SU-DHL-6 (cell line): ENCODE results near the gene MIGA2.

ENCODE experiments used
- H2AFZ ChIP-seq: fragments of 200-600 bp; sonication (generic); 2 replicates; pipeline ENCODE4 v1.6.1; 2014; ENCODE audit warnings: low read depth, mild to moderate bottlenecking, moderate library complexity, mixed read lengths, antibody characterized with exemption, low read length; ENCODE audit not compliant: severe bottlenecking
- H3F3A ChIP-seq: fragments of 200-600 bp; shearing (Covaris generic); 2 replicates; pipeline ENCODE4 v1.6.0; 2016; ENCODE audit warnings: antibody characterized with exemption, mild to moderate bottlenecking; ENCODE audit not compliant: insufficient read depth
- H3K27ac ChIP-seq: fragments of 200-600 bp; sonication (generic); 2 replicates; pipeline ENCODE4 v1.5.1; 2016; ENCODE audit warnings: low read depth, mild to moderate bottlenecking, low read length, moderate library complexity, mixed read lengths
- H3K27me3 ChIP-seq: fragments of 200-600 bp; sonication (generic), shearing (Covaris generic); 2 replicates; pipeline ENCODE4 v1.6.0; 2014; ENCODE audit warnings: mild to moderate bottlenecking, low read length
- H3K36me3 ChIP-seq: fragments of 200-600 bp; sonication (generic); 2 replicates; pipeline ENCODE4 v1.6.1; 2014; ENCODE audit warnings: mild to moderate bottlenecking, low read length, mixed read lengths
- H3K4me2 ChIP-seq: fragments of 300-600, 200-600 bp; shearing (Covaris generic), sonication (generic); 2 replicates; pipeline ENCODE4 v1.6.0; 2014; ENCODE audit warnings: low read length, low read depth, mild to moderate bottlenecking; ENCODE audit not compliant: poor library complexity, severe bottlenecking
- H3K4me3 ChIP-seq: fragments of 200-600 bp; sonication (generic); 2 replicates; pipeline ENCODE4 v1.5.1; 2014; ENCODE audit warnings: antibody characterized with exemption, low read length, mild to moderate bottlenecking, mixed read lengths; ENCODE audit not compliant: insufficient read depth, poor library complexity, severe bottlenecking
- H3K79me2 ChIP-seq: fragments of 200-600 bp; sonication (generic); 2 replicates; pipeline ENCODE4 v1.6.1; 2014; ENCODE audit warnings: mild to moderate bottlenecking, low read length, moderate library complexity; ENCODE audit not compliant: insufficient read depth
- H3K9ac ChIP-seq: fragments of 200-600 bp; sonication (generic); 2 replicates; pipeline ENCODE4 v1.7.0; 2014; ENCODE audit warnings: mild to moderate bottlenecking, low read length
- H3K9me2 ChIP-seq: fragments of 200-600 bp; sonication (generic); replicated peaks from 2 replicates; pipeline ENCODE4 v1.6.1; 2014; ENCODE audit warnings: low read length; ENCODE audit not compliant: insufficient read depth
- H3K9me3 ChIP-seq: fragments of 200-600 bp; sonication (generic); 2 replicates; pipeline ENCODE4 v1.6.1; 2014; ENCODE audit warnings: low read length, mixed read lengths; ENCODE audit not compliant: insufficient read depth
- H4K20me1 ChIP-seq: fragments of 200-600 bp; sonication (generic); 2 replicates; pipeline ENCODE4 v1.6.1; 2014; ENCODE audit warnings: low read depth, mild to moderate bottlenecking, antibody characterized with exemption, low read length, moderate library complexity, mixed read lengths
- EZH2phosphoT487 ChIP-seq: fragments of 200-600 bp; sonication (generic), shearing (Covaris generic); conservative IDR thresholded peaks from 2 replicates; pipeline ENCODE4 v1.6.1; 2018; ENCODE audit warnings: mild to moderate bottlenecking, antibody characterized with exemption, low read length, moderate library complexity, mixed read lengths
- TF ChIP-seq, protein P1 (sequence below): fragments of 200-600 bp; sonication (generic); IDR thresholded peaks from one replicate; pipeline ENCODE4 v1.5.1; 2017; ENCODE audit warnings: antibody characterized with exemption, mild to moderate bottlenecking, low read length, moderate library complexity; ENCODE audit not compliant: insufficient read depth, poor library complexity, severe bottlenecking

MIGA2 gene

DNA sequence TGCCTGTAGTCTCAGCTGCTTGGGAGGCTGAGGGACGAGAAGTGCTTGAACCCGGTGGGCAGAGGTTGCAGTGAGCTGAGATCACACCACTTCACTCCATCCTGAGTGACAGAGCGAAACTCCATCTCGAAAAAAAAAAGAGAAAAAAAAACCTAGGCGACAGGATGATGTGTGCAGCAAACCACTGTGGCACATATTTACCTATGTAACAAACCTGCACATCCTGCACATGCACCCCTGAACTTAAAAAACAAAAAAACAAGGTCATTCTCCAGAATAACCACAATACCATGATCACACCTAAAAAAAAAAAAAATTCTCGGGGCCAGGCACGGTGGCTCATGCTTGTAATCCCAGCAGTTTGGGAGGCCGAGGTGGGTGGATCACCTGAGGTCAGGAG lies 37.0 kb downstream of the MIGA2 start:
- Histone ChIP-seq H4K20me1 (no peaks in the 10 kb centered on the region), H3K27ac (no peak overlapping the region), H3F3A (no peaks in the 10 kb centered on the region), H3K79me2 (no peaks in the 10 kb centered on the region), H3K4me3 (no peak overlapping the region), H3K9me2 (no peaks in the 10 kb centered on the region), H2AFZ (no peak overlapping the region), H3K4me2 (no peak overlapping the region), H3K9ac (no peak overlapping the region), H3K36me3 (no peaks in the 10 kb centered on the region), H3K27me3 (no peaks in the 10 kb centered on the region), H3K9me3 (no peaks in the 10 kb centered on the region)
- no peak for TF ChIP-seq EZH2phosphoT487
- TF ChIP-seq, protein P1, sequence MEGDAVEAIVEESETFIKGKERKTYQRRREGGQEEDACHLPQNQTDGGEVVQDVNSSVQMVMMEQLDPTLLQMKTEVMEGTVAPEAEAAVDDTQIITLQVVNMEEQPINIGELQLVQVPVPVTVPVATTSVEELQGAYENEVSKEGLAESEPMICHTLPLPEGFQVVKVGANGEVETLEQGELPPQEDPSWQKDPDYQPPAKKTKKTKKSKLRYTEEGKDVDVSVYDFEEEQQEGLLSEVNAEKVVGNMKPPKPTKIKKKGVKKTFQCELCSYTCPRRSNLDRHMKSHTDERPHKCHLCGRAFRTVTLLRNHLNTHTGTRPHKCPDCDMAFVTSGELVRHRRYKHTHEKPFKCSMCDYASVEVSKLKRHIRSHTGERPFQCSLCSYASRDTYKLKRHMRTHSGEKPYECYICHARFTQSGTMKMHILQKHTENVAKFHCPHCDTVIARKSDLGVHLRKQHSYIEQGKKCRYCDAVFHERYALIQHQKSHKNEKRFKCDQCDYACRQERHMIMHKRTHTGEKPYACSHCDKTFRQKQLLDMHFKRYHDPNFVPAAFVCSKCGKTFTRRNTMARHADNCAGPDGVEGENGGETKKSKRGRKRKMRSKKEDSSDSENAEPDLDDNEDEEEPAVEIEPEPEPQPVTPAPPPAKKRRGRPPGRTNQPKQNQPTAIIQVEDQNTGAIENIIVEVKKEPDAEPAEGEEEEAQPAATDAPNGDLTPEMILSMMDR, result no peak

- TF ChIP-seq, protein P1, result no peak
- no peak for TF ChIP-seq EZH2phosphoT487
- Histone ChIP-seq H3K4me2 (no peak overlapping the region), H3K36me3 (no peaks in the 10 kb centered on the region), H3K79me2 (no peaks in the 10 kb centered on the region), H2AFZ (no peak overlapping the region), H3F3A (no peaks in the 10 kb centered on the region), H3K27ac (no peak overlapping the region), H3K9me3 (no peaks in the 10 kb centered on the region), H3K27me3 (no peaks in the 10 kb centered on the region), H3K9me2 (no peaks in the 10 kb centered on the region), H4K20me1 (no peaks in the 10 kb centered on the region), H3K4me3 (no peak overlapping the region), H3K9ac (no peak overlapping the region)
Observed at GRCh38 chr9:129074106-129074505, 37.7 kb downstream of the MIGA2 start.

- H2AFZ ChIP-seq, result no peak overlapping the region
Observed at GRCh38 chr9:129075996-129076639, 39.7 kb downstream of the MIGA2 start.

More at GRCh38 chr9:129075996-129076639, 39.7 kb downstream of the MIGA2 start:
- no peaks in the 10 kb centered on the region for H3K9me2 ChIP-seq
- no peaks in the 10 kb centered on the region for H3F3A ChIP-seq
- H3K4me3 ChIP-seq, result no peak overlapping the region
- no peak overlapping the region for H3K9ac ChIP-seq
- H3K36me3 ChIP-seq, result no peaks in the 10 kb centered on the region
- H4K20me1 ChIP-seq, result no peaks in the 10 kb centered on the region
- no peak for TF ChIP-seq EZH2phosphoT487
- TF ChIP-seq, protein P1, result no peak
- H3K27me3 ChIP-seq, result no peaks in the 10 kb centered on the region
- H3K79me2 ChIP-seq, result 0 out of 2 replicates have a peak, but pooled peaks cover 5% of the 10 kb centered on the region
- no peaks in the 10 kb centered on the region for H3K9me3 ChIP-seq
- no peak overlapping the region for H3K27ac ChIP-seq
- H3K4me2 ChIP-seq, result no peak overlapping the region
